HG02623 (cell line): ENCODE results near the gene FBXO40.
"Not testable (repeated sequence)": the region's sequence is repeated elsewhere in the genome, so short reads cannot be mapped to it uniquely, and the experiment has no call there.

Experiments used
- ATAC-seq: cut with Tn5 transposase; IDR thresholded peaks from one replicate; pipeline ENCODE4 v1.9.1; 2021; ENCODE audit warnings: moderate library complexity; ENCODE audit not compliant: unreplicated experiment

The FBXO40 gene, protein sequence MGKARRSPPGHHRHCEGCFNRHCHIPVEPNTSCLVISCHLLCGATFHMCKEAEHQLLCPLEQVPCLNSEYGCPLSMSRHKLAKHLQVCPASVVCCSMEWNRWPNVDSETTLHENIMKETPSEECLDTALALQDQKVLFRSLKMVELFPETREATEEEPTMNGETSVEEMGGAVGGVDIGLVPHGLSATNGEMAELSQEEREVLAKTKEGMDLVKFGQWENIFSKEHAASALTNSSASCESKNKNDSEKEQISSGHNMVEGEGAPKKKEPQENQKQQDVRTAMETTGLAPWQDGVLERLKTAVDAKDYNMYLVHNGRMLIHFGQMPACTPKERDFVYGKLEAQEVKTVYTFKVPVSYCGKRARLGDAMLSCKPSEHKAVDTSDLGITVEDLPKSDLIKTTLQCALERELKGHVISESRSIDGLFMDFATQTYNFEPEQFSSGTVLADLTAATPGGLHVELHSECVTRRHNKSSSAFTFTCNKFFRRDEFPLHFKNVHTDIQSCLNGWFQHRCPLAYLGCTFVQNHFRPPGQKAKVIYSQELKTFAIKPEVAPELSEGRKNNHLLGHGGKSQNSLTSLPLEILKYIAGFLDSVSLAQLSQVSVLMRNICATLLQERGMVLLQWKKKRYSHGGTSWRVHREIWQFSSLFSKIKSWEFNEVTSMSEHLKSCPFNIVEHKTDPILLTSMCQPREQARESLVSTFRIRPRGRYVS

GRCh38 chr3:121592856-121593702, at the start of gene FBXO40:
FBXO40 (plus strand) TSS chr3:121593379; CDS start chr3:121620576, 27,197 bp downstream.
- peak; percentile 80 for ATAC-seq

DNA sequence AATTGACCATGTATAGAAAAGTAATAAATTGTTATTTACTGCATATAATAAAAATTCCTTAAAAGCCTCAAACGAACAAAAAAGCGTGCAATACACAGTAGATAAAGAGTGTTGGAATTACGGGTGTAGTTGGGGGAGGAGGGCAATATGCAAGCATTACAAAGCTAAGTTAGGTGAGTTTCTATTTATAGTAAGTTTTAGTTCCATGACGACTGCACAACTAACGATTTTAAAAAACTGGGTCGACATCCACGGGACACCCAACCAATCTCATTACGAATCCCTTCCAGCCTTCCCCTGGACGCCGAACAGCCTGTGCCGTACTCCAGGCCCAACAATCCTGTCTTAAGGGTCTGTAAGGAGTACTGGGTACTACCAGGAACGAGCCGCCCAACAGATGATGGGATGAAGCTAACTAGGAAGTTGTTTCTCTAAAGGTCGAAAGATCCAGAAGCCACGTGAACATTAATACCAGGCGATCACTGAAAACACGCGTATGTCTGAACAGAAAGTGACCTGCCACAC, 48.1 kb upstream of the FBXO40 start:
- no peak for ATAC-seq

GRCh38 chr3:121545574-121546455, 47.4 kb upstream of the FBXO40 start, which contains the start of gene POLQ:
POLQ (minus strand) TSS chr3:121545988; CDS start chr3:121545877, 111 bp downstream.
- peak; percentile 78 for ATAC-seq

DNA sequence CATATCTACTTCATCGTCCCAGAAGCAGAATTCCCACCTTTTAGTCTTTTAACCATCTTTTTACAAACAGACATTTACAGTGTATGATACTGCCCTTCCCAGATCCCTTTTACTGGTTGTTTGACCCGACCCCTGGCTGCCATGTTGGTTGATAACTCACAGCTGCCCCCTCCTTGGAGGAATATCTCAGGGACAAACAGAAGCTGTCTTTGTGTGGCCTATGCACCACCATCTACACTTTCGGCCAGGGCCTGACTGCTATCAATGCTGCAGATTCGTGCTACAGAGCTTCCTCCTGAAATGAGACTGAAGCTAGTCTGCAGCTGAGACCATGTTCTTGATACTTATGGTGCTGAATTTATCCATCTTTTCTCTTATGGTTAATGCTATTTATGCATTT, 40.8 kb upstream of the FBXO40 start:
- ATAC-seq = no peak

DNA sequence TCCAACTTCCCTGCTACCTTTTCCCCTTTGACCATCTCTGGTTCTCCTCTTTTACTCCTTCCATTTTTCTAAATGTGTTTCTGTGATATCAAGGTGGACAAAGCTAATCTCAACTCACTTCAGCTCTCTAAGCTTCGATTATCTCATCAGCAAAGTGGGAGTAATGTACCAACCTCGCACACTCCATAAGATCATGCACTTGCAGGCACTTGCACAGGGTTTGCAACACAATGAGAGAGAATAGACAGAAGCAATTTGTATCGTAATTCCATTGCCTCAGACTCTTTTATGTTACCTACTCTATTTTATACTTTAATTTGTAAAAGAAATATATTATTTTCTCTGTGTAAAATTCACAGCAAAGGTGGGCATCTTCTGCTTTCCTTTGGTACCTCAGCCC, 40.4 kb upstream of the FBXO40 start:
- no peak for ATAC-seq

GRCh38 chr3:121557426-121557934, 35.7 kb upstream of the FBXO40 start:
- ATAC-seq = no peak

GRCh38 chr3:121562148-121562547, 31.0 kb upstream of the FBXO40 start:
- no peak for ATAC-seq

- no peak for ATAC-seq
Measured at GRCh38 chr3:121566773-121567172, 26.4 kb upstream of the FBXO40 start.

- no peak for ATAC-seq
Measured at GRCh38 chr3:121567649-121568048, 25.5 kb upstream of the FBXO40 start, which contains the start of gene ARGFX. ARGFX (plus strand) TSS chr3:121567949; CDS start chr3:121570714, 2,765 bp downstream.

GRCh38 chr3:121574449-121574848, 18.7 kb upstream of the FBXO40 start:
- ATAC-seq = no peak

DNA sequence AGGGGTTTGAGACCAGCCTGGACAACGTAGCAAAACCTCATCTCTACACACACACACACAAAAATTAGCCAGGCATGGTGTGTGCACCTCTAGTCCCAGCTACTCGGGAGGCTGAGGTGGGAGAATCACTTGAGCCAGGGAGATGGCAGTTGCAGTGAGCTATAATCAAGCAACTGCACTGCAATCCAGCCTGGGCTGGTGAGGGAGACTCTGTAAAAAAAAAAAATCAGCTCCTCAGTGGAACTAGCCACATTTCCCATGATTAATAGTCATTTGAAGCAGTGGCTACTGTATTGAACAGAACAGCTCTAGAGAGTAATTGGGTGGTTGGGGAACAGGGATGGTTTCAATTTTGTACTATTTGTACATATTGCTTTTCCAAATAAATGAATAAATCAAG, 11.5 kb upstream of the FBXO40 start:
- ATAC-seq = no peak

GRCh38 chr3:121584418-121584817, 8.8 kb upstream of the FBXO40 start:
- no peak for ATAC-seq

- ATAC-seq = not testable (repeated sequence)
Measured at GRCh38 chr3:121593806-121594205, 627 bp downstream of the FBXO40 start.

GRCh38 chr3:121594850-121595249, 1.7 kb downstream of the FBXO40 start:
- no peak for ATAC-seq

DNA sequence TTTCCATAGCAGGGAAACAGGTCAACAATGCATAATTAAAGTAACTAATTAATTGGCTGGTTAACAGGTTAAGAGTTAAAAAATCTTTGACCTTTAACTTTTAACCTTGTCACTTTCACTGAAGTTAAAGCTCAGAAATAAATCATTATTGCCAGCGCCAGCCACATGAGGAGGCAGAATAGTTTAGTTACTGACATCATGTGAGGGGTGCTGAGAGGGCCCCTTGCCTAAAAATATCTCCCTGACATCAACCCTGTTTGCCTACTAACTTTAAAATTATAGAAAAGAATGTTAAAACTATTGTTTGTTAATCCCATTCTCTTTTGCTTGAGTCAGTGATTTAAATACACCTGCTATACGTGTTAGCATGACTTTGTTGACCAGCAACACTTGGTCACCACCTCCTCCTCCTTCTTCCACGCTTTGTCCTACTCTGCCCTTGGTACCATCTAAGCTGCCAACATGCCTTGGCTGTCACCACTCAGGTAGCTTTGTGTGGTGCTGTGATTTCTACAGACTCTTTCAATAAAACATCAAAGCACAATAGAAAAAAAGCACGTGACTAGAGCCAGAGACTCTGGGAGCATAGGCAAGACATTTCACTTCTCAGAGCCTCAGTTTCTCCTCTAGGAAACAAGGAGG, 2.7 kb downstream of the FBXO40 start:
- ATAC-seq = no peak

DNA sequence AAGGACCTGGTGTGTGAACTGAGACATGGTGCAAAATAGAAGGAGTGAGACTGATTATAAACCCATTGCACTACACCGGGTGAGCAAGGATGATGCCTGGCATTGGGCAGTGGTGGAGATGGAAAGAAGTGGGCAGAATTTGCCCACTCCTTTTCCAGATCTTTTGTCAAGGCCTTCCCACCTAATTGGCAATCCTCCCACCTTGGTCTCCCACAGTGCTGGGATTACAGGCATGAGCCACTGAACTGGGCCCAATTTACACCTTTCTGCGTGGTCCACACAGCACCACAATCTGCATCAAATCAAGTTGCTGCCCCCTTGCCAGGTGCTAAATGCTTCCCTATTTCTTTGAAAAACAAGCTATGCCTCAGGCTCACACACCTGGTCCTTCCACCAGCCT, 5.4 kb downstream of the FBXO40 start:
- ATAC-seq = no peak

DNA sequence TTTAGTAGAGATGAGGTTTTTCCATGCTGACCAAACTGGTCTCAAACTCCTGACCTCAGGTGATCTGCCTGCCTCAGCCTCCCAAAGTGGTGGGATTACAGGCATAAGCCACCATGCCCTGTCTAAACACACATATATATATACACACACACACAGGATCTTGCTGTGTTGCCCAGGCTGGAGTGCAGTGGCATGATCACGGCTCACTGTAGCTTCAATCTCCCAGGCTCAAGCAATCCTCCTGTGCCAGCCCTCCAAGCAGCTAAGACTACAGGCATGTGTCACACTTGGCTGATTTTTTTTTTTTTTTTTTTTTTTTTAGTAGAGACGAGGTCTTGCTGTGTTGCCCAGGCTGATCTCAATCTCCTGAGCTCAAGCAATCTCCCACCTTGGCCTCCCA, 6.7 kb downstream of the FBXO40 start:
- not testable (repeated sequence) for ATAC-seq

GRCh38 chr3:121601212-121601812, 8.1 kb downstream of the FBXO40 start:
- no peak for ATAC-seq

GRCh38 chr3:121604759-121605158, 11.6 kb downstream of the FBXO40 start:
- no peak for ATAC-seq
